ENCODE measurements around the gene MYO1H.

The MYO1H gene

DNA sequence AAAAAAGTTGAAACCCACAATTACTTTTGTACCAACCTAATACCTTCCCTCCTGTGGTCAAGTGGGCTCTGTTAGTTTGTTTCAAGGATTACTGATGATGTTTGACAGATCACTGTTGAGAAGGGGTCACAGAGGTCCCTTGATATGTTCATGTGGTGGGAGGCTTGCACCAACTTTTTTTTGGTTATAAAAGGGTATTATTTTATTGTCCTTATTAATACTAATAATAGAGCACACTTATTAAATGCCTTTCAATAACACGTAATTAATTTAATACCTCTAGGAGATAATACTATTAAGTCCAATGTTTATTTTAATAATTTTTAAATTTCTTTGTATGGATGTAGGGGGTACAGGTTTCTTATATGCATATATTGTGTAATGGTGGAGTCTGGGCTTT lies 134.2 kb downstream of the MYO1H start:
- DNase-seq (ENCODE audit: low read depth in 2 of 2) = no peak
- TF ChIP-seq CTCF (IDR thresholded peaks at IDR 0.05; ENCODE audit: low read depth, low read length) = no peak
- no peak overlapping the region for H3K4me3 ChIP-seq (replicated peaks in 1 of 2; ENCODE audit: low read depth in 2 of 2, low read length in 2 of 2)

DNA sequence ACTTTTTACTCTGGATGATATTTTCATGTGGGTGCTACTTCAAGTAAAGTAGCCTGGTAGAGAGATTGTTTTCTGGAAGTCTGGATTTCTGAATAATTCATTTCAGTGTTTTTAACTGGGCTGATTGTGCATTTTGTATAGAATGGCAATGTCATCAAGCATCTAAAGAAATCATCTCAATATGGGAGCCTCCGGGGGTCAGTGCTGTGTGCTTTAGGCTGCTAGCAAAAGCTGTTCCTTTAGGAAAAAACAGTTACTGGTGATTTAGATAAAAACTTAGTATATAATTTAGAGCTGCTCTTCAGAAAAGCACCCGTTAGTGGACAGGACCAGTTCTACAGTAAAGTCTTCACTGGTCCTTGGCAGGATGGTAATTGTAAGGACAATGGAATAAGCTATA lies 134.8 kb downstream of the MYO1H start:
- no peak for TF ChIP-seq CTCF (IDR thresholded peaks at IDR 0.05; ENCODE audit: low read depth, low read length)
- no peak overlapping the region for H3K4me3 ChIP-seq (replicated peaks in 1 of 2; ENCODE audit: low read depth in 2 of 2, low read length in 2 of 2)
- DNase-seq (ENCODE audit: low read depth in 2 of 2) = no peak

DNA sequence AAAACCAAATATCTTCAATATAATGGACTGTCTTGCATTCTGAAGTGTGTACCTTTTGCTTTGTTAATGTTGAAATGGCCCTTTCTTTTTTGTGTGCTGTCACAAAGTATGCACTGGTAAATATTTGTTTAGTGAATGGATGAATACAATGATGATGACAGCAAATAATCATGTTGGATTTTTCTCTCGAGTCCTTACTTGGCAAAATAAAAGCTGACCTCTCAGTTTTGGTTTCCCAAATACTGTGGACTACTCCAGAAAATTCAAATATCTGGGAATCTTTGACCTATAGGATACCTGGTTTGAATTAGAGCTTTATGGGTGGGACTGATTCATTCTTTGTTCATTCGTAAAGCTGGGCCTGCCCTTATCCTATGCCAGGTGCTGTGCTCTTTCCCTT lies 135.2 kb downstream of the MYO1H start:
- TF ChIP-seq CTCF (IDR thresholded peaks at IDR 0.05; ENCODE audit: low read depth, low read length) = no peak
- no peak for DNase-seq (ENCODE audit: low read depth in 2 of 2)
- no peak overlapping the region for H3K4me3 ChIP-seq (replicated peaks in 1 of 2; ENCODE audit: low read depth in 2 of 2, low read length in 2 of 2)

DNA sequence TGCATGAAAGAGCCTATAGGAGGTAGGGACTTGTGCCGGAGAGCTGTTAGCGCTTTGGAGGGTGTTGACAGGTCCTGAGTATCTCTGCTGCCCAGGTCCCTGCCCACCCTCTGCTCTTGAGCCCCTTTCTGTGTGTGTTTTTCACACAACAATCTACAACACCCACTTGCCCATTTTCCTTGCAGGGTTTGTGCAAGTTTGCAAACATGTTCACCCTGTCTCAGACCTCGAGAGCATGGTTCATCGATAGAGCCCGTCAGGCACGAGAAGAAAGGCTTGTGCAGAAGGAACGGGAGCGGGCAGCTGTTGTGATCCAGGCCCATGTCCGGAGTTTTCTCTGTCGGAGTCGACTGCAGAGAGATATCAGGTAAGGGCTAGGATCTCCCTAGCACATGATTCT lies 135.6 kb downstream of the MYO1H start:
- no peak for DNase-seq (ENCODE audit: low read depth in 2 of 2)
- no peak for TF ChIP-seq CTCF (IDR thresholded peaks at IDR 0.05; ENCODE audit: low read depth, low read length)
- no peak overlapping the region for H3K4me3 ChIP-seq (replicated peaks in 1 of 2; ENCODE audit: low read depth in 2 of 2, low read length in 2 of 2)

DNA sequence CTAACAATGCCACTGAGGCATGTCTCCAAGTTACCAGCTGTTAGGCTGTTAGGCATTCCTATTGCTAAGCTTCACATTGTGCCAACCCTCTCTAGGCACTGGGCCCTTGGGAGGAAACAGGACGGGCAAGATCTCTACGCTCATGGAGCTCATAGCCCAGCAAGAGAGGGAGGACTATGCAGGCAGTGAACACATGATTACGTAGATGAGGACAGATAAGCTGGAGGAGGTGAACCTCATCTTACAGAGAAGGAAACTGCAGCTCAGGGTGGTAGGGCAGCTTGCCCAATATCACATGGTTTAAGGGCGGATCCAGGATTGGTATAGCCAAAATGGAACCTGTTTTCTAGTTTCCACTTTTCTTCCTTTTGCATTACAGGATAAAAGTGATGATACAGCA lies 137.5 kb downstream of the MYO1H start:
- no peak overlapping the region for H3K4me3 ChIP-seq (replicated peaks in 1 of 2; ENCODE audit: low read depth in 2 of 2, low read length in 2 of 2)
- no peak for DNase-seq (ENCODE audit: low read depth in 2 of 2)
- TF ChIP-seq CTCF (IDR thresholded peaks at IDR 0.05; ENCODE audit: low read depth, low read length) = no peak

DNA sequence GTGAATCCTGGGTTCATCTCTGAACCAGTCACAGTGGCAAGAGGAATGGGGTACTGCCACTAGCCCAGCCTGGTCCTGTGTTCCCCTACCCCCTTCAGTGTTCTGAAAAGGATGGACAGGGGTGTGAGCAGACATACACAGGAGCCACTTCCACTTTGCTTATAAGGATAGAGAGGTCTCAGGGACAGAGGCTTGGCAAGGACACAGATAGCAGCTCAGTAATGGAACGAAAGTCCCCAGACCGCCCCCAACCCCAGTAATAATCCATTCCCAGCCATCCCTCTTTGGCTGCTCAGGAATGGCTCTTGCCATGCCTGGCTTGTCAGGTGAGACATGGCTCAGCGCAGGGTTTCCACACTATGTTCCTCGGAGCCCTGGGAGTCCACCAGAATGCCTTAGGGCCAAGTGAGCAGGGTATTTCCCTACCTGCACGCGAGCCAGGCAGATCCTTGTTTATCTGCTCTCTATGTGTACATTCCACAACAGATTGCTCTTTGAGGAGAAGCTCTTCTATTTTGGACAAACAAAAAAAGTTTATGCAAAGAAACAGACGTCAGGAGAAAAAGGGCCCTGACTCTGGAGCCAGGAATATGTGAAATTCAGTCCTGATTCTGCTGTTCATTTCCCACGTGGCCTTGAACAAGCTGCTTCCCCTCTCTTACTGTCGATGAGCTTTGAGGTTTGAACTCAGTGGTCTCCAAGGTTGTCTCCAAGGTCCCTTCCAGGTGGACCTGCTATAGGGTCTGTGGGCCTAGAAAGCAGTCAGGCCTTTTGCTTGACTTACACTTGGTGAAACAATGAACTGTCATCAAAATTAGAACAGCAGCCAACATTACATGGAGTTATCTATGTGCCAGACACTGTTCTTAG lies 139.7 kb downstream of the MYO1H start:
- no peak overlapping the region for H3K4me3 ChIP-seq (replicated peaks in 1 of 2; ENCODE audit: low read depth in 2 of 2, low read length in 2 of 2)
- no peak for DNase-seq (ENCODE audit: low read depth in 2 of 2)
- no peak for TF ChIP-seq CTCF (IDR thresholded peaks at IDR 0.05; ENCODE audit: low read depth, low read length)

Data from cardiac fibroblast (primary cell).